Large intestine (tissue), 3 donors: ENCODE measurements around the gene DSG4. TPM values are rescaled to one million over a fixed set of nuclear protein-coding genes. Genes with fewer than 3 reads are reported as not detected.
A peak's percentile ranks its signal among the peaks of the same experiment; 100 is the strongest.

ENCODE experiments used
- DNase-seq, 2 donors: peaks; one replicate each; pipeline versions ENCODE4 v3.0.0 to v3.0.0-alpha.2; 2013
- H3K27ac ChIP-seq: one replicate; pipeline ENCODE4 v1.5.1; 2013; ENCODE audit warnings: low read length
- H3K27me3 ChIP-seq: 2 replicates; pipeline ENCODE4 v1.6.1; 2013; ENCODE audit warnings: low read length; ENCODE audit not compliant: control insufficient read depth, insufficient read depth
- H3K36me3 ChIP-seq: 2 replicates; pipeline ENCODE4 v1.6.1; 2013; ENCODE audit warnings: low read length; ENCODE audit not compliant: control insufficient read depth, insufficient read depth
- H3K4me1 ChIP-seq: one replicate; pipeline ENCODE4 v1.6.1; 2013; ENCODE audit warnings: low read length; ENCODE audit not compliant: control insufficient read depth, insufficient read depth
- H3K4me3 ChIP-seq: one replicate; pipeline ENCODE4 v1.5.1; 2013; ENCODE audit warnings: low read length
- H3K9me3 ChIP-seq: one replicate; pipeline ENCODE4 v1.6.1; 2013; ENCODE audit warnings: mild to moderate bottlenecking, low read depth, low read length, moderate library complexity; ENCODE audit not compliant: control insufficient read depth
- WGBS: methylation state at CpG from one replicate; pipeline ENCODE4 v1.1.5; 2013; ENCODE audit warnings: low lambda C conversion rate; ENCODE audit not compliant: insufficient coverage; 5-methylcytosine and 5-hydroxymethylcytosine counted together
- polyA plus RNA-seq: library from polyadenylated mRNA; unstranded; fragments of 120-200 nt; gene quantifications from one replicate; pipeline ENCODE4 v1.2.1, GENCODE V29; 2013

DSG4 gene
- polyA plus RNA-seq, 1 donor, result 0.04 TPM

DNA sequence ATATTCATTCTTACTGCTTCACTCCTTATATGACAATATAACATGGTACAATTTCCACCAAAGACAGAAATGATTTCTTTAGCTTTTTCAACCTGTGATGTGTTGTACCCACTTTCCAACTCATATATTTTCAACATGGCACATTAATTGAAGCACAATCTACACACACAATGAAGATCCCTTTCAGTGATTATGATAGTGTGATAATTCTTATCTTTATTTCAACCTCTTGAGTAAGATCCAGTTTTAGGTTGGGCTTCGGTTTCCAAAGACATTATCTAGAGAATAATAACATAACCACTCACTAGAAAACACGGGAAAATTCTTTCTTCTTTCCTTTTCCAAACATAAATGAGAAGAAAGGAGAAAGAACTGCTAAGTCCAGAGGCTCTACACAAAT lies 67.6 kb downstream of the DSG4 start:
- Histone ChIP-seq H3K36me3 (no peaks in the 10 kb centered on the region), H3K27ac (no peak overlapping the region), H3K4me3 (no peak overlapping the region), H3K4me1 (no peaks in the 10 kb centered on the region), H3K9me3 (no peaks in the 10 kb centered on the region), H3K27me3 (no peaks in the 10 kb centered on the region)
- no CpG with 5 or more reads among the region's 2 CpGs for WGBS
- no peak for DNase-seq

DNA sequence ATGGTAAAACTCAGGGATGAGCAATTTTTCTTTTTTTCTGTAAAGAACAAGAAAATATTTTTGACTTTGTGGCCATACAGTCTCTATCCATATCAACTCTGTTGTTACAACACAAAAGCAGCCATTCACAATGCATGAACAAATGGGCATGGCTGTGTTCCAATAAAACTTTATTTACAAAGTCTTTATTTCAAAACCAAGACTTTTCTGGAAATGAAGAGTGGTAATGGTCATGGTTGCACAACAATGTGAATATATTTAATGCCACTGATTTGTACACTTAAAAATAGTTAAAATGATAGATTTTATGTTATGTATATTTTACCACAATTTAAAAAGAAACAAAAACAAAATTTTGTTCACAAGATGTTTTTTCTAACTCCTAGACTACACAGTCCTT lies 69.3 kb downstream of the DSG4 start:
- Histone ChIP-seq H3K36me3 (no peaks in the 10 kb centered on the region), H3K4me1 (no peaks in the 10 kb centered on the region), H3K9me3 (no peaks in the 10 kb centered on the region), H3K4me3 (no peak overlapping the region), H3K27ac (no peak overlapping the region), H3K27me3 (no peaks in the 10 kb centered on the region)
- DNase-seq, result no peak

DNA sequence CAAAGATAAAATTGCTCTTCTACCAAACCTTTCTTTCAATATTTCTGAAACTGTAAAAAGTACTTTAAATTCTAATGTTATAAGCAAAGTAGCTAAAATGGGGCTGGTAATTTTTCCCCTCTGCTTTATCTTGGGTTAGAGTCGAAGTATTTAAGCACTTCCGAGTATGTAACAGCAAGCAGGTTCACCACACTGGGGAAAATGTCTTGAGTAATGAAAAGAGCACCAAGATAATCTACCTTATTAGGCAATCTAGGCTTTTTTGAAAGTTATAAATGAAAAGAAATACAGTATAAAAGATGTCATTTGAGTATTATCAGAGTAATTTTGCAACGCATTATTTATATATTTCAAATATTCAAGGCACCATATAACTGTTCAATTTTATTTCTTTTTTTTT lies 70.3 kb downstream of the DSG4 start:
- Histone ChIP-seq H3K36me3 (no peaks in the 10 kb centered on the region), H3K27ac (no peak overlapping the region), H3K4me3 (no peak overlapping the region), H3K27me3 (no peaks in the 10 kb centered on the region), H3K9me3 (no peaks in the 10 kb centered on the region), H3K4me1 (no peaks in the 10 kb centered on the region)
- 100% methylated on average over 1 of the region's 3 CpGs for WGBS
- DNase-seq, result no peak

DNA sequence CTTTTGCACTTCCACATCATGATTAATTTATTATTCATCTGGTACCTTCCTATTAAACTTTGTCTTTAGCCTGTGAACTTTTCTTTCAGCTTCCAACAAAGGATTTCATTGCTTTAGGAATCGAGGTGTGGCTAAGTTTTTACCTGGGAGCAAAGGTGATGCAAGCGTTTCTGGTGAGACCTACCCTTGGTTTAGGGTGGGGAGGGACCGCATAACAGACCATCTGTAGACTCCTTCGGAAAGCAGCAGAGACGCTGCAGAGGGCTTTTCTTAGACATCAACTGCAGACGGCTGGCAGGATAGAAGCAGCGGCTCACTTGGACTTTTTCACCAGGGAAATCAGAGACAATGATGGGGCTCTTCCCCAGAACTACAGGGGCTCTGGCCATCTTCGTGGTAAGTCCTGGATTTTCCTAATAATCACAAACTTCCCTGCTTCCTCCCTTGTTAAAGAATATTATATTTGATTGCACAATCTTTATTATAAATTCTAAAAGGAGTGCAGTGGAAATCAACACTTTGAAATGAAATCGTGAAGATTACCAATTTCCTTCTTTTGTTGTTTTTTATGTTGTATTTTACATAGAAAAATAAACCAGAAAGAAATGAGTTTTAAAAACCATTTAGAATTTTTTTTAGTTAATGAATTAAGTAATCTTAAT lies 71.1 kb downstream of the DSG4 start, which contains the start of gene DSG3:
DSG3 (plus strand) TSS at position 212 of the 662 bp plus-strand sequence; CDS start at position 349, 137 bp downstream.
- H3K27ac ChIP-seq, result no peak within 1 kb of the TSS
- no peaks in the 10 kb centered on the region for H3K4me1 ChIP-seq
- WGBS, result 85% methylated on average over 1 of the region's 9 CpGs
- no peaks in the 10 kb centered on the region for H3K27me3 ChIP-seq
- no peaks in the 10 kb centered on the region for H3K36me3 ChIP-seq
- DNase-seq, result peak in 1 of 2 donors; percentile 22
- no peaks in the 10 kb centered on the region for H3K9me3 ChIP-seq
- no peak within 1 kb of the TSS for H3K4me3 ChIP-seq

DNA sequence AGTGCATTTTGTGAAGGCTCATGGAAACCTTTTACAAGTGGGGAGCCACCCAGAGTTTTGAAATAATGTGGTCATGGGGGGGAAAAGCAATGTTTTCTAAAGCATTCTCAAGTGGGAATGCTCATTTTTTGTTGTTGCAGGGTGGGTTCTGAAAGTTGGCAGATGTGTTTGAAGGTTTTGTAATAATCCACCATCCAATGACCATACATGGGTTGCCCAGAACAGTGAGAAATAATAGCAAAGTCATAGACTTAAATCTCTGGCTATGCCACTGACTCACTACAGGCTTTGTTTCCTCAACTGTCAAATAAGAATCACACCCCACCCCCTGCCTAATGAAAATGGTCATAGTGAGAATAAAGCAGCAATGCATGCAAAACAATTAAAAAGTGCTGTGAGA lies 73.8 kb downstream of the DSG4 start:
- no peak for DNase-seq

DNA sequence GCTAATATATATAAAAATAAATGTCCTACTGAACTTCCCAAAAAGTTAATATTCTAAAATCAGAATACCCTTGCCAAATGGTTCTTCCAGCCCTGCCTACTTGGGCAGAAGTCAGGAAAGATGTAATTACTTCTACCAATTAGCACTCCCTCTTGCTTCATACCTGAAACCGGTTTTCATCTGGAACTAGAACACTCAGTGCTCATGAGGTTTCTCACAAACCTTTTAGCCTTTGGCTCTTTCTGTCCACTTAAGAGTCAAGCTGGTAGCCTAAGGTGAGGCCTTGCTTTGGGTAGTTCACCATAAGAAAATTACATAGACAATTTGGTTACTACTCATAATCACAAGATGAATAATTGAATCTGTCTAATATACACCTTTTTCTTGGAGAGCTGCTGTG lies 75.0 kb downstream of the DSG4 start:
- DNase-seq, result no peak
- Histone ChIP-seq H3K9me3 (no peaks in the 10 kb centered on the region), H3K27me3 (no peaks in the 10 kb centered on the region), H3K27ac (no peak overlapping the region), H3K36me3 (no peaks in the 10 kb centered on the region), H3K4me3 (no peak overlapping the region), H3K4me1 (no peaks in the 10 kb centered on the region)
- WGBS, result no CpG with 5 or more reads among the region's 1 CpG

More for the DNA sequence above, 73.8 kb downstream of the DSG4 start:
- no peaks in the 10 kb centered on the region for H3K9me3 ChIP-seq
- H3K4me1 ChIP-seq, result no peaks in the 10 kb centered on the region
- no peak overlapping the region for H3K4me3 ChIP-seq
- H3K36me3 ChIP-seq, result no peaks in the 10 kb centered on the region
- no peaks in the 10 kb centered on the region for H3K27me3 ChIP-seq
- H3K27ac ChIP-seq, result no peak overlapping the region

DNA sequence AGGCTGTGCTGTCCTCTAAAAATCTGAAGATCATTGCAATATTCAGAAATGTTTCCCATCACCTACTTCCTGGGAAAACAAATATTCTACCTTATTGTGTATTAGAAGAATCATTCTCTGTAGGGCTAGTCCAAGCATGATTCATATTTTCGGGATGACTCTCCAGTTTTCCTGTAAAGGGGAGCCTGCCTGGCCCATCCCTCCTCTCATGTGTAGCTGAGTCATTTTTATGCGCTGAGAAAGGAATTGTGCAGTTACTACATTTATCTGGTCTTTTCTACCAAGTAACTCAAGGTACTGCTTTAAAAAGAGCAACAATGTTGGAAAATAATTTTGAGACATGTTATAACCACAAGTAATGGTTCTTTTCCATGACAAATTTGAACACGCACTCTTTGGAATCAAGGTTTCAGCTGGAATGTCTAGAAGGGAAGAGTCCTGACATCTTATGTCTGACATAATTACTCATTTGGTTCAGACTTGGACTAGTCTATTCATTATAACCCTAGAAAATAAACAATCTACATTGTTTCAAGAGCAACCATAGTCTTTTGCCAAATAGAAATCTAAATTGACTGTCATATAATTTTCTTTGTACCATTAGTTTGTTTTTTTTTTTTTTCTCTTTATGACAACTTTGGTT lies 77.6 kb downstream of the DSG4 start:
- 100% methylated on average over 1 of the region's 3 CpGs for WGBS
- Histone ChIP-seq H3K4me3 (no peak overlapping the region), H3K36me3 (no peaks in the 10 kb centered on the region), H3K27ac (no peak overlapping the region), H3K4me1 (no peaks in the 10 kb centered on the region), H3K27me3 (no peaks in the 10 kb centered on the region), H3K9me3 (no peaks in the 10 kb centered on the region)
- no peak for DNase-seq

Other genes starting within 250 kb of the DSG4 start
- gene DSC1, start 213.9 kb upstream of the DSG4 start, polyA plus RNA-seq, result 0.04 TPM
- gene DSG1, start 58.6 kb upstream of the DSG4 start, polyA plus RNA-seq, result 0.19 TPM
- 0.15 TPM for gene DSG3, start 71.0 kb downstream of the DSG4 start, polyA plus RNA-seq
- 96.9 TPM for gene DSG2, start 121.4 kb downstream of the DSG4 start, polyA plus RNA-seq
- gene TTR, start 215.1 kb downstream of the DSG4 start, polyA plus RNA-seq, result 761 TPM